ENCODE results near the gene LCAT. TPM values are rescaled to one million over a fixed set of nuclear protein-coding genes. Genes with fewer than 3 reads are reported as not detected.
A peak's percentile ranks its signal among the peaks of the same experiment; 100 is the strongest.

LCAT gene
- total RNA-seq, 6 experiments from 2014 or later, result 17.6 to 21.8 (median 19.8) TPM

GRCh38 chr16:67901734-67902133 lies 42.2 kb downstream of the LCAT start:
- Mint-ChIP-seq H3K9me3 (no peaks in the 10 kb centered on the region), H3K4me3 (no peak overlapping the region), H3K27ac (no peak overlapping the region), H3K27me3 (ENCODE audit: insufficient read depth) (no peaks in the 10 kb centered on the region), H3K4me1 (ENCODE audit: low read depth) (peaks cover 9% of the 10 kb centered on the region), H3K36me3 (ENCODE audit: low read depth) (no peaks in the 10 kb centered on the region)
- TF ChIP-seq CTCF (IDR thresholded peaks at IDR 0.05), result no peak
- DNase-seq, result no peak

- Mint-ChIP-seq H3K36me3 (ENCODE audit: low read depth) (no peaks in the 10 kb centered on the region), H3K4me1 (ENCODE audit: low read depth) (peaks cover 28% of the 10 kb centered on the region), H3K4me3 (no peak overlapping the region), H3K27ac (peak overlapping the region; percentile 55), H3K9me3 (no peaks in the 10 kb centered on the region), H3K27me3 (ENCODE audit: insufficient read depth) (no peaks in the 10 kb centered on the region)
- DNase-seq, result peak; percentile 29
- TF ChIP-seq CTCF (IDR thresholded peaks at IDR 0.05), result no peak
Observed at GRCh38 chr16:67897231-67897630, 46.7 kb downstream of the LCAT start.

GRCh38 chr16:67893743-67894399 lies 50.0 kb downstream of the LCAT start:
- no peaks in the 10 kb centered on the region for H3K9me3 Mint-ChIP-seq
- no peaks in the 10 kb centered on the region for H3K36me3 Mint-ChIP-seq (ENCODE audit: low read depth)
- peak overlapping the region; percentile 94 for H3K27ac Mint-ChIP-seq
- peaks cover 29% of the 10 kb centered on the region for H3K4me1 Mint-ChIP-seq (ENCODE audit: low read depth)
- no peak for TF ChIP-seq CTCF (IDR thresholded peaks at IDR 0.05)
- peak overlapping the region; percentile 97 for H3K4me3 Mint-ChIP-seq
- no peaks in the 10 kb centered on the region for H3K27me3 Mint-ChIP-seq (ENCODE audit: insufficient read depth)
- DNase-seq, result no peak

GRCh38 chr16:67892899-67893742 lies 50.8 kb downstream of the LCAT start, which contains the start of gene PSKH1:
Gene PSKH1 (plus strand): TSS chr16:67893254. CDS start chr16:67908750, 15,496 bp downstream.
- peaks cover 29% of the 10 kb centered on the region for H3K4me1 Mint-ChIP-seq (ENCODE audit: low read depth)
- H3K27ac Mint-ChIP-seq, result peak within 1 kb of the TSS; percentile 94
- no peaks in the 10 kb centered on the region for H3K36me3 Mint-ChIP-seq (ENCODE audit: low read depth)
- peak; percentile 93 for DNase-seq
- no peaks in the 10 kb centered on the region for H3K9me3 Mint-ChIP-seq
- H3K4me3 Mint-ChIP-seq, result peak within 1 kb of the TSS; percentile 97
- H3K27me3 Mint-ChIP-seq (ENCODE audit: insufficient read depth), result no peaks in the 10 kb centered on the region
- no peak for TF ChIP-seq CTCF (IDR thresholded peaks at IDR 0.05)

GRCh38 chr16:67892375-67892774 lies 51.5 kb downstream of the LCAT start:
- TF ChIP-seq CTCF (IDR thresholded peaks at IDR 0.05), result no peak
- Mint-ChIP-seq H3K36me3 (ENCODE audit: low read depth) (no peaks in the 10 kb centered on the region), H3K27ac (peak overlapping the region; percentile 70), H3K4me1 (ENCODE audit: low read depth) (peaks cover 26% of the 10 kb centered on the region), H3K9me3 (no peaks in the 10 kb centered on the region), H3K27me3 (ENCODE audit: insufficient read depth) (no peaks in the 10 kb centered on the region), H3K4me3 (peak overlapping the region; percentile 88)
- no peak for DNase-seq

Other genes starting within 250 kb of the LCAT start
- gene GFOD2, start 224.8 kb downstream of the LCAT start, total RNA-seq (2021; fragmentation: NEBNext Ultra II Directional; extraction: Animal tissue kit (Norgen Biotek cat#: 25700)), result 10 to 100 TPM; 14.4 to 19.4 (median 16.9) TPM
- gene RANBP10, start 137.6 kb downstream of the LCAT start, total RNA-seq (2021; fragmentation: NEBNext Ultra II Directional; extraction: Animal tissue kit (Norgen Biotek cat#: 25700)), result 10 to 100 TPM; 11.5 to 15.6 (median 12.8) TPM
- 1 to 10 TPM in 2 of 6 experiments, under 1 TPM in 4; 0.23 to 1.3 (median 0.79) TPM for gene TSNAXIP1, start 137.2 kb downstream of the LCAT start, total RNA-seq (2021; fragmentation: NEBNext Ultra II Directional; extraction: Animal tissue kit (Norgen Biotek cat#: 25700))
- 10 to 100 TPM; 15.1 to 18.6 (median 16.2) TPM for gene THAP11, start 101.8 kb downstream of the LCAT start, total RNA-seq (2021; fragmentation: NEBNext Ultra II Directional; extraction: Animal tissue kit (Norgen Biotek cat#: 25700))
- gene NUTF2, start 97.2 kb downstream of the LCAT start, total RNA-seq (2021; fragmentation: NEBNext Ultra II Directional; extraction: Animal tissue kit (Norgen Biotek cat#: 25700)), result 100 to 1,000 TPM; 182 to 195 (median 185) TPM
- gene CENPT, start 96.4 kb downstream of the LCAT start, total RNA-seq (2021; fragmentation: NEBNext Ultra II Directional; extraction: Animal tissue kit (Norgen Biotek cat#: 25700)), result 10 to 100 TPM; 51.2 to 64.2 (median 59.7) TPM
- 10 to 100 TPM; 60.2 to 81.0 (median 63.6) TPM for gene EDC4, start 71.1 kb downstream of the LCAT start, total RNA-seq (2021; fragmentation: NEBNext Ultra II Directional; extraction: Animal tissue kit (Norgen Biotek cat#: 25700))
- under 1 TPM in 3 of 6 experiments, not detected in 3; 0.25 to 0.51 (median 0.38) TPM for gene NRN1L, start 59.2 kb downstream of the LCAT start, total RNA-seq (2021; fragmentation: NEBNext Ultra II Directional; extraction: Animal tissue kit (Norgen Biotek cat#: 25700))
- gene PSKH1, start 50.9 kb downstream of the LCAT start, total RNA-seq (2021; fragmentation: NEBNext Ultra II Directional; extraction: Animal tissue kit (Norgen Biotek cat#: 25700)), result 10 to 100 TPM; 25.2 to 34.1 (median 29.3) TPM
- under 1 TPM; 0.25 to 0.63 (median 0.43) TPM for gene CTRL, start 12.3 kb downstream of the LCAT start, total RNA-seq (2021; fragmentation: NEBNext Ultra II Directional; extraction: Animal tissue kit (Norgen Biotek cat#: 25700))
- 10 to 100 TPM; 36.3 to 49.7 (median 40.0) TPM for gene PSMB10, start 7.3 kb downstream of the LCAT start, total RNA-seq (2021; fragmentation: NEBNext Ultra II Directional; extraction: Animal tissue kit (Norgen Biotek cat#: 25700))
- gene SLC12A4, start 24.5 kb upstream of the LCAT start, total RNA-seq (2021; fragmentation: NEBNext Ultra II Directional; extraction: Animal tissue kit (Norgen Biotek cat#: 25700)), result 100 to 1,000 TPM in 1 of 6 experiments, 10 to 100 TPM in 5; 89.8 to 113 (median 98.9) TPM
- not detected for gene DPEP3, start 36.4 kb upstream of the LCAT start, total RNA-seq (2021; fragmentation: NEBNext Ultra II Directional; extraction: Animal tissue kit (Norgen Biotek cat#: 25700))
- gene DPEP2, start 55.4 kb upstream of the LCAT start, total RNA-seq (2021; fragmentation: NEBNext Ultra II Directional; extraction: Animal tissue kit (Norgen Biotek cat#: 25700)), result not detected
- gene DPEP2NB, start 71.8 kb upstream of the LCAT start, total RNA-seq (2021; fragmentation: NEBNext Ultra II Directional; extraction: Animal tissue kit (Norgen Biotek cat#: 25700)), result not detected
- gene DDX28, start 79.1 kb upstream of the LCAT start, total RNA-seq (2021; fragmentation: NEBNext Ultra II Directional; extraction: Animal tissue kit (Norgen Biotek cat#: 25700)), result 1 to 10 TPM; 7.2 to 8.5 (median 8.2) TPM
- 10 to 100 TPM; 13.3 to 17.4 (median 15.9) TPM for gene DUS2, start 79.2 kb upstream of the LCAT start, total RNA-seq (2021; fragmentation: NEBNext Ultra II Directional; extraction: Animal tissue kit (Norgen Biotek cat#: 25700))
- 10 to 100 TPM; 17.2 to 20.7 (median 19.9) TPM for gene NFATC3, start 141.2 kb upstream of the LCAT start, total RNA-seq (2021; fragmentation: NEBNext Ultra II Directional; extraction: Animal tissue kit (Norgen Biotek cat#: 25700))